NCI-H1048 (cell line): Measurements from ENCODE around the gene FANK1.

Experiments used
- DNase-seq: peaks from one replicate; lab custom pipeline; 2025; lab: John Stamatoyannopoulos, UW

Gene FANK1

DNA sequence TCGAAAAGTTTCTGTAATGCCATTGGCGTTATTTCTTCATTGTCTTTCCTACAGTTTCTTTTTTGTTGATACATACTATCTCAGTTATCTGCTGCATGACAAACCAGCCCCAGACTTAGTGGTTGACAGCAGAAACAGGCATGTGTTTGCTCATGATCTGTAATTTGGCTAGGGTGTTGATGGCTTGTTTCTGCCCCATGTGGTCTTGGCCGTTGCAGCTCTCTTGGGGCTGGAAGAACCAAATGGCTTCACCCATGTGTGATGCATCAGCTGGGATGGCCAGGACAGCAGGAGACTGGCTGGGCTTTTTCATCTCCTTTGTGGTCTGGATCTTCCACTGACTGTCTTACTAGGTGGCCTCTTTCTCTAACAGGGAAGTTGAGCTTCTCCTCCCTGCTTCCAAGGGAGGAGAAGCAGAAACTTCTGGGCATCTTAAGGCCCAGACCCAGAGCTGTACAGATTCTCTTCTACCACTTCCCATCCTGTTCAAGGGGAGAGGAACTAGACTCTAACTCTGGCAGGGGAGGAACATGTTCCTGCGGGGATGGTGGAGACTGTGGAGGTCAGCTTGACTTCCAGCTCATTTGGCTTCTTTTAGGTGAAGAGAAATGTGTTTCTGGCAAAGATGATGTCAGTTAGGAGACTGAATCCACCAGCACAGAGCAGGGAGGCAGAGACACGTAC lies 89.3 kb downstream of the FANK1 start:
- no peak for DNase-seq

GRCh38 chr10:125989791-125990190 lies 93.4 kb downstream of the FANK1 start:
- no peak for DNase-seq

DNA sequence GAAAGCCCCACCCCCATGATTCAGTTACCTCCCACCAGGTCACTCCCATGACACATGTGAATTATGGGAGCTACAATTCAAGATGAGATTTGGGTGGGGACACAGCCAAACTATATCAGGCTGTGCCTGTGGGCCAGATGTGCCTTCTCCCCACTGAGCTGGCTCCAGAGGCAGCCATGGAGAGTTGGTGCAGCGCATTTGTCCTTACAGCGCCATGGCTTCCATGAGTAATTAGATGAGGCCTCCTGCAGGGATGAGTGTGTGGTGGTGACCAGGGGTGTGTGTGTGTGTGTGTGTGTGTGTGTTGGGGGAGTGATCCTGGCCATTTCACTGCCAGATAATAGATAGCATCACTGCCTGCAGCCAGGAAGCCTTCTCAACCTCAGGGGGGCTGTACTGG lies 94.6 kb downstream of the FANK1 start:
- no peak for DNase-seq

DNA sequence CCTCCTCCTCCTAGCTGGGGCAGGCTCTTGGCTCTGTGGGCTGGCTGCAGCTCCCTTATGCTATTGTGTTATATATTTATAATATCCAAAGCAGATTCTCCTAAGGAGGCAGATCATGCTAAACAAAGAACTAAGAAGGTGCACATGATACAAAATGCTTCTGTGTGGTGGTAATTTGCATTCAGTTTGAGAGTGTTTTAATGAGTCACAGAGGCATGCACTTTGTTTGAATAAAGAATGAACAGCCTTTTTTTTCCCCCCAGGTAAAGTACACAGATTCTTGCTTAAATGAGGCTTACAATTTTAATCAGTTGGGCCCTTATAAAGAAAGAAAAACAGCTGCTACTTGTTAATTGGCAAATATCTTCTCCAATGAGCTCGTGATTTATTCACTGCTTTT lies 95.0 kb downstream of the FANK1 start:
- peak; percentile 12 for DNase-seq

GRCh38 chr10:125992254-125992653 lies 95.9 kb downstream of the FANK1 start:
- DNase-seq = no peak

DNA sequence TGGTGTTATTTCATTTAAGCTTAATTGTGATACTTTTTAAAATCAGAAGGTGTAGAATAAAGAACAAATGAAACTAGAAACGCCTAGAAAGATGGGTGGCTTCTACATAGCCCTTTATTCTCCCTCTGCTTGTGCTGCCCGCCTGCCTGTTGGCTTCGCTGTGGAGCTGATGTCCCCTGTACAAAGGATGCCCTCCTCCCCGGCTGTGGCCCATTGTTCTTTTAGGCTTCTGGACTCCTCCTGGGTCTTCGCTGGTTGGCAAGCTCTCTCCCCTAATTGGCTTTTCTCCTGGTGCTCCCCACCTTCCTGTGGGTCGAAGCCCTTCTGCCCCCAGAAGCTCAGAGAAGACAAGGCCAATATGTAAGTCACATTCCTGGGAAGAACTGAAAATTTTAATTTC lies 98.2 kb downstream of the FANK1 start:
- DNase-seq = no peak

GRCh38 chr10:125995726-125996304 lies 99.5 kb downstream of the FANK1 start:
- DNase-seq = no peak

- DNase-seq = no peak
These were observed 101.2 kb downstream of the FANK1 start for GRCh38 chr10:125997586-125997985.

- DNase-seq = no peak
These were observed 103.3 kb downstream of the FANK1 start for GRCh38 chr10:125999694-126000093.

GRCh38 chr10:126001576-126001975 lies 105.2 kb downstream of the FANK1 start:
- no peak for DNase-seq

- DNase-seq = no peak
These were observed 108.4 kb downstream of the FANK1 start for GRCh38 chr10:126004752-126005151.

DNA sequence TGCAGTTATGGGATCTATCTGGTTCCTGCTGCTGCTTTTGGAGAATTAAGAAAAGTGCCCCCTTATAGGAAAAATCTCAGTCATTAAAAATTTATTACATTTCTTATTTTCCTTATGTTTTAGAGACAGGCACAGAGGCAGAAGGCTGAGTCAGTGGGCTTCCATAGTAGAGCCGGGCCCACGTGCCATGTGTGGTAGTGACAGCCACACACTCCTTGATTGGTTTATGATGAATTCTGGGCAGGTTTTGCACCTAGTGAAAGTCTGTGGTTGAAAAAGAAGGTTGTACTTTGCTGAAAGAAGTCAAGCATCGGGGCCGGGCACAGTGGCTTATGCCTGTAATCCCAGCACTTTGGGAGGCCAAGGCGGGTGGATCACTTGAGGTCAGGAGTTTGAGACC lies 109.9 kb downstream of the FANK1 start:
- no peak for DNase-seq

- DNase-seq = no peak
These were observed 110.5 kb downstream of the FANK1 start for GRCh38 chr10:126006906-126007305.

- DNase-seq = no peak
These were observed 113.3 kb downstream of the FANK1 start for GRCh38 chr10:126009650-126010049.

DNA sequence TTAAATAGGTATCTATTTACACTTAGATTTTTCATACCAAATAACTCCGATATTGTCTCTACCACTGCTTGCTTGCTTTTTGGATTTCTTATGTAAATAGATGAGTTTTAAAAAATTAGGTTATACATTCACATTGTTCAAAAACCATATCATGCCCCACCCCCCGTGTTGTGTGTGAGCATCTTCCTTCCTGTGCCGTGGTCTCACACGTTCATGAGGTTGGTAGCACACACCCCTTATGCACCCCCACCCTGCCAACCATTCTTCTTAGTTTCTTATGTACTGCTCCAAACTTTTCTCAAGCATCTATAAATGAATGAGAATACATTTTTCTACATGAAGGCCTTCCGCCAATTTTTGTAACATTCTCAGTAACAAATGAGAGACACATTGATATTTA lies 115.6 kb downstream of the FANK1 start:
- DNase-seq = no peak

DNA sequence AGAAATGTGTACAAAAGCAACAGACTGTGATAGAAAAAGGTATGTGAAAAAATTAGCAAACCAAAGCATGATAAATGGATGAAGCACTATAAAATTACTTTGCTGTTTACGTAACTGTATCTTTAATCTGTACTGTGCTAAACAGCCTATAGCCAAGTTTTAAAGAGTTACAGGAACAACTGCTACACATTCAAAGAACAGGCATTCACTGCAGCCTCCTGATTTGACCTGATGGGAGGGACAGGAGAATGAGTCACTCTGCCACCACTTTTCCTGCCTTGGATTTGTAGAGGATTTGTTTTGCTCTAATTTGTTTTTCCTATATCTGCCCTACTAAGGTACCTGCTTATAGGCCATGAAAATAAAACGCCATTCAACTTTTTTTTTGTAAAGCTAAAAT lies 116.1 kb downstream of the FANK1 start:
- DNase-seq = no peak

DNA sequence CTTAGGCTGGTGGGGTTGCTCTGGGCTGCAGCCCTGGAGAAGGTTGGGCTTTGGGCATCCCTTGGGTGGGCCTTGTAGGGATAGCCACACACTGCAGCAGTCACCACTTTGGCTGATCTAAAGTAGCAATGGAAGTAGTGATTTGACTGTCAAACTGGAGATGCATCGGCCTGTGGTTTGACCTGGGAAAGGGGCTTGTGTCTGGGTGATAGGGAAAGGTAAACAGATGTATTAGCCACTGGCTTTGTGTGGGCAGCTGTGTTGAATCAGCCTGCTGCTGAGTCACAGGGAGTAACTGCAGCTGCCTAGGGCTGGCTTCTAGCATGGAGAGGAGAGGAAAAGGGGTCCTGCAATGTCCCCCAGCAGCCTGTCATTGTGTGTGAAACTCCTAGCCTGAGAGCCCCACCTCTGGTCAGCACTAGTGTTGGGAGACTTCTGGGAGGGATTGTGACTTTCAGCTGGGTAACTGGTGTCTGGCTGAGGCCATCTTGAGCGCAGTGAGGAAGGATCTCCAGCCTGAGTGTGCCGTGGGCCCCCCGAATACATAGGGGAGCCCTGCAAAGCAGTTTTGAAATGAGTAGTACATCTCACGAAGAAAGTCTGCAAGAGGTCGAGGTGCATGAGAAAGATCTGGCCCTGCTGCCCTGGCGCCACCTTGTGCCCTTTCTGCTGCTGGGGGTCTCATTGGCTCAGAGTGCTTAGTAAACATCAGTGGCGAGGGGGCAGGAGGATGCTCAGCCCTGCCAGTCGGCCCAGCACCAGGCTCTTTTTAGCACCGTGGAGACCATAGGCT lies 117.3 kb downstream of the FANK1 start:
- no peak for DNase-seq

- DNase-seq = no peak
These were observed 117.9 kb downstream of the FANK1 start for GRCh38 chr10:126014309-126014708.

- DNase-seq = no peak
These were observed 119.0 kb downstream of the FANK1 start for GRCh38 chr10:126015413-126015812.

- DNase-seq = no peak
These were observed 119.9 kb downstream of the FANK1 start for GRCh38 chr10:126016156-126016805.

GRCh38 chr10:126016882-126017281 lies 120.5 kb downstream of the FANK1 start:
- no peak for DNase-seq

GRCh38 chr10:126017961-126018560 lies 121.7 kb downstream of the FANK1 start:
- DNase-seq = no peak
